HCT116 (cell line): ENCODE results near the gene TET2. TPM values are rescaled to one million over a fixed set of nuclear protein-coding genes. Genes with fewer than 3 reads are reported as not detected.
A peak's percentile ranks its signal among the peaks of the same experiment; 100 is the strongest.

Experiments
- ATAC-seq: fragments of 200-7000 bp; cut with Tn5 transposase; 2 replicates; pipeline ENCODE4 v1.9.1; 2020; ENCODE audit warnings: mild to moderate bottlenecking, moderate library complexity
- BruUV-seq: library from RNA; stranded (reverse); fragments of 400-500 nt; replicated peaks from 2 replicates; lab custom pipeline; 2021; lab: Mats Ljungman, UMichigan
- CTCF ChIA-PET: fragments of 300-600 bp; sonication (Branson Sonifier 250); formaldehyde crosslinking; loops from one replicate; lab custom pipeline; 2021; ENCODE audit warnings: antibody characterized with exemption; lab: Charles Lee
- POLR2A ChIA-PET: fragments of 300-600, 350-600 bp; sonication (Branson Sonifier 250); formaldehyde crosslinking; loops from one replicate; lab custom pipeline; 2021; ENCODE audit warnings: antibody characterized with exemption; lab: Charles Lee
- RAD21 ChIA-PET, 2 experiments: fragments of 300-600 bp; sonication (Branson Sonifier 250); formaldehyde crosslinking; loops; one replicate each; lab custom pipeline; 2023; ENCODE audit warnings: low total read pairs in 2 of 2; ENCODE audit not compliant: uncharacterized antibody in 2 of 2, unreplicated experiment in 2 of 2, low non-redundant PET in 1 of 2; lab: Charles Lee
- DNase-seq: peaks from one replicate; pipeline ENCODE4 v3.0.0-alpha.2; 2010; ENCODE audit warnings: low read depth, low spot score
- H2AFZ ChIP-seq: fragments of 200-600 bp; shearing (Covaris generic), sonication (generic); 2 replicates; pipeline ENCODE4 v1.6.1; 2017; ENCODE audit warnings: low read depth, mixed run types, mixed read lengths, antibody characterized with exemption, low read length; ENCODE audit not compliant: poor library complexity, severe bottlenecking
- H3K27ac ChIP-seq: 2 replicates; pipeline ENCODE4 v1.5.1; 2012; ENCODE audit warnings: low read depth, low read length
- H3K27me3 ChIP-seq: fragments of 200-600 bp; sonication (generic); 2 replicates; pipeline ENCODE4 v1.6.1; 2016; ENCODE audit warnings: mixed run types, low read length, mixed read lengths; ENCODE audit not compliant: insufficient read depth
- H3K36me3 ChIP-seq, 2 experiments: fragments of 200-500 bp in 1 of 2; fragments of 200-600 bp in 1 of 2; sonication (Bioruptor generic) in 1 of 2; sonication (generic) in 1 of 2; 2 replicates each; pipeline versions ENCODE4 v1.5.1 to v1.6.1; 2014 to 2016; ENCODE audit warnings: low read length in 2 of 2, inconsistent platforms in 1 of 2, mixed read lengths in 1 of 2, mixed run types in 1 of 2; ENCODE audit not compliant: insufficient read depth in 2 of 2, control insufficient read depth in 1 of 2
- H3K4me1 ChIP-seq, 2 experiments: fragments of 200-600 bp in 1 of 2; sonication (generic) in 1 of 2; 2 replicates each; pipeline versions ENCODE4 v1.5.1 to v1.6.1; 2012 to 2017; ENCODE audit warnings: low read length in 2 of 2, inconsistent platforms in 1 of 2, mild to moderate bottlenecking in 1 of 2, mixed read lengths in 1 of 2, mixed run types in 1 of 2, moderate library complexity in 1 of 2; ENCODE audit not compliant: insufficient read depth in 2 of 2, control insufficient read depth in 1 of 2
- H3K4me2 ChIP-seq: fragments of 200-600 bp; sonication (generic); 2 replicates; pipeline ENCODE4 v1.6.1; 2017; ENCODE audit warnings: mixed run types, low read length, mixed read lengths
- H3K4me3 ChIP-seq, 2 experiments: fragments of 200-600 bp in 1 of 2; sonication (generic) in 1 of 2; replicated peaks in 1 of 2; 2 replicates each; pipeline ENCODE4 v1.5.1; 2011 to 2016; ENCODE audit warnings: low read length in 2 of 2, control low read depth in 1 of 2, low read depth in 1 of 2, mild to moderate bottlenecking in 1 of 2, mixed read lengths in 1 of 2, mixed run types in 1 of 2
- H3K79me2 ChIP-seq: fragments of 200-600 bp; sonication (generic); 2 replicates; pipeline ENCODE4 v1.6.1; 2017; ENCODE audit warnings: mild to moderate bottlenecking, mixed run types, low read length, moderate library complexity, mixed read lengths; ENCODE audit not compliant: insufficient read depth
- H3K9ac ChIP-seq: fragments of 200-600 bp; sonication (generic); 2 replicates; pipeline ENCODE4 v1.6.1; 2016; ENCODE audit warnings: low read length, mixed read lengths
- H3K9me2 ChIP-seq: fragments of 200-600 bp; sonication (generic), shearing (Covaris generic); 2 replicates; pipeline ENCODE4 v1.6.1; 2017; ENCODE audit warnings: mixed run types, mild to moderate bottlenecking, moderate library complexity; ENCODE audit not compliant: insufficient read depth
- H3K9me3 ChIP-seq, 2 experiments: fragments of 200-500 bp in 1 of 2; fragments of 200-600 bp in 1 of 2; sonication (Bioruptor generic) in 1 of 2; sonication (generic) in 1 of 2; 2 replicates each; pipeline ENCODE4 v1.6.1; 2014 to 2017; ENCODE audit warnings: low read length in 2 of 2, mixed read lengths in 2 of 2, inconsistent platforms in 1 of 2, low read depth in 1 of 2, mild to moderate bottlenecking in 1 of 2, mixed run types in 1 of 2, moderate library complexity in 1 of 2; ENCODE audit not compliant: control insufficient read depth in 1 of 2, insufficient read depth in 1 of 2
- H4K20me1 ChIP-seq: fragments of 200-600 bp; sonication (generic), shearing (Covaris generic); 2 replicates; pipeline ENCODE4 v1.6.1; 2017; ENCODE audit warnings: mixed run types, mild to moderate bottlenecking, moderate library complexity; ENCODE audit not compliant: insufficient read depth
- EZH2 ChIP-seq: fragments of 200-600 bp; sonication (generic); IDR thresholded peaks from 2 replicates; pipeline ENCODE4 v1.6.1; 2017; ENCODE audit warnings: antibody characterized with exemption, mixed run types
- RAD21 ChIP-seq: IDR thresholded peaks from 2 replicates; pipeline ENCODE4 v1.6.1; 2012; ENCODE audit warnings: low read depth, mild to moderate bottlenecking
- TCF7L2 ChIP-seq: IDR thresholded peaks from 2 replicates; pipeline ENCODE4 v1.7.0; 2011; ENCODE audit warnings: borderline replicate concordance, inconsistent platforms; ENCODE audit not compliant: insufficient read depth, insufficient read length; ENCODE audit errors: extremely low read depth
- intact Hi-C: fragments of 100-400 bp; cut with micrococcal nuclease; formaldehyde crosslinking; loops from 2 replicates; pipeline ENCODE4 v1.10.0; 2022
- total RNA-seq: library from RNA; stranded (reverse); gene quantifications from one replicate; pipeline ENCODE4 v1.2.1, GENCODE V29; 2021; ENCODE audit not compliant: unreplicated experiment
- TF ChIP-seq, protein P1 (sequence below), 3 experiments: fragments of 200-600 bp in 1 of 3; sonication (generic) in 1 of 3; IDR thresholded peaks in 2 of 3; conservative IDR thresholded peaks in 1 of 3; 2 replicates each; pipeline ENCODE4 v1.5.1; 2012 to 2017; ENCODE audit warnings: low read depth in 2 of 3, low read length in 2 of 3, antibody characterized with exemption in 1 of 3, borderline replicate concordance in 1 of 3, control low read depth in 1 of 3, mild to moderate bottlenecking in 1 of 3, mixed read lengths in 1 of 3, mixed run types in 1 of 3, moderate library complexity in 1 of 3; ENCODE audit not compliant: insufficient read depth in 1 of 3

Gene TET2
- total RNA-seq, 1 experiment from 2014 or later = 9.7 TPM

DNA sequence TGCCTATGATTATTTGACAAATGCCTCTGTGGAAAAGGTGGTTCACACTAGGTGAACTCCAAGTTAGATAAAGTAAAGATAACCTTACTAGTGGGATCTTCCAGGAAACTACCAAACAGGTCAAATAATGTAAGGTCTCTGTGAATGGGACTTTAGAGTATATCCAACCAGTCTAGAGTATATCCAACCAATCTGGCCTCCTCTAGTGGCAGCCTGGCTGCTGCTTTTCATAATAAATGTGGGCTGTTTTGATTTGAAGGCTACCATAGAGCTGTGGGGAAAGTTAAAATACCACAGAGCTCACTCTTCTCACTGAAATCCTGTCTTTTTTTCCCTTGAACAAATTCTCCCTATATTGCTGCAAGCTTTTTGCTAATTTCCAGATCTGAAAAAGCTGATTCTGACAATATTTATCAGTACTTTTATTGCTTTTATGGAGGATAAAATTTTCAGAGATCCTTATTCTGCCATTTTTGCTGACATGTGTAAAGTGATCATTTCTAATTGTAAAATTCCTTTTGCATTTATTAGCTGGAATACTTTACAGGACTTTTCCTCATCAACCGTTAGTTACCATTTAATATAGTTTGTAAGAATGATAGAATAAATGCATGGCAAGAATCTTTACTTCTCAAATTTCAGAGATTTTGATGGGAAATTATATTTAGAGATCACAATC lies 111.3 kb downstream of the TET2 start:
- no peaks in the 10 kb centered on the region for H3K4me1 ChIP-seq
- H3K79me2 ChIP-seq = no peaks in the 10 kb centered on the region
- POLR2A ChIA-PET = no interaction called here
- no peak for DNase-seq
- no peak overlapping the region for H3K4me2 ChIP-seq
- no peak overlapping the region for H3K27ac ChIP-seq
- no TSS peak for BruUV-seq
- no peaks in the 10 kb centered on the region for H3K27me3 ChIP-seq
- H3K9me2 ChIP-seq = no peaks in the 10 kb centered on the region
- H3K9ac ChIP-seq = no peak overlapping the region
- RAD21 ChIA-PET = no interaction called here
- intact Hi-C loops = no loop called here
- CTCF ChIA-PET = no interaction called here
- H2AFZ ChIP-seq = no peak overlapping the region
- no peak overlapping the region for H3K4me3 ChIP-seq
- H3K36me3 ChIP-seq = no peaks in the 10 kb centered on the region
- no peaks in the 10 kb centered on the region for H3K9me3 ChIP-seq
- TF ChIP-seq, protein P1, sequence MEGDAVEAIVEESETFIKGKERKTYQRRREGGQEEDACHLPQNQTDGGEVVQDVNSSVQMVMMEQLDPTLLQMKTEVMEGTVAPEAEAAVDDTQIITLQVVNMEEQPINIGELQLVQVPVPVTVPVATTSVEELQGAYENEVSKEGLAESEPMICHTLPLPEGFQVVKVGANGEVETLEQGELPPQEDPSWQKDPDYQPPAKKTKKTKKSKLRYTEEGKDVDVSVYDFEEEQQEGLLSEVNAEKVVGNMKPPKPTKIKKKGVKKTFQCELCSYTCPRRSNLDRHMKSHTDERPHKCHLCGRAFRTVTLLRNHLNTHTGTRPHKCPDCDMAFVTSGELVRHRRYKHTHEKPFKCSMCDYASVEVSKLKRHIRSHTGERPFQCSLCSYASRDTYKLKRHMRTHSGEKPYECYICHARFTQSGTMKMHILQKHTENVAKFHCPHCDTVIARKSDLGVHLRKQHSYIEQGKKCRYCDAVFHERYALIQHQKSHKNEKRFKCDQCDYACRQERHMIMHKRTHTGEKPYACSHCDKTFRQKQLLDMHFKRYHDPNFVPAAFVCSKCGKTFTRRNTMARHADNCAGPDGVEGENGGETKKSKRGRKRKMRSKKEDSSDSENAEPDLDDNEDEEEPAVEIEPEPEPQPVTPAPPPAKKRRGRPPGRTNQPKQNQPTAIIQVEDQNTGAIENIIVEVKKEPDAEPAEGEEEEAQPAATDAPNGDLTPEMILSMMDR (IDR thresholded peaks at IDR 0.05 in 2 of 3, conservative IDR thresholded peaks at IDR 0.05 in 1 of 3; ENCODE audit: borderline replicate concordance in 1 of 3, insufficient read depth in 1 of 3, low read depth in 2 of 3, low read length in 2 of 3) = 0 out of 6 replicates have a peak, but pooled peaks of 1 of the 3 experiments have one; percentile 18
- no peak for TF ChIP-seq EZH2
- 0 out of 2 replicates have a peak, but pooled peaks have one; percentile 9 for TF ChIP-seq RAD21
- TF ChIP-seq, all 23 proteins: peak for 2
- no peaks in the 10 kb centered on the region for H4K20me1 ChIP-seq
- ATAC-seq = no peak

DNA sequence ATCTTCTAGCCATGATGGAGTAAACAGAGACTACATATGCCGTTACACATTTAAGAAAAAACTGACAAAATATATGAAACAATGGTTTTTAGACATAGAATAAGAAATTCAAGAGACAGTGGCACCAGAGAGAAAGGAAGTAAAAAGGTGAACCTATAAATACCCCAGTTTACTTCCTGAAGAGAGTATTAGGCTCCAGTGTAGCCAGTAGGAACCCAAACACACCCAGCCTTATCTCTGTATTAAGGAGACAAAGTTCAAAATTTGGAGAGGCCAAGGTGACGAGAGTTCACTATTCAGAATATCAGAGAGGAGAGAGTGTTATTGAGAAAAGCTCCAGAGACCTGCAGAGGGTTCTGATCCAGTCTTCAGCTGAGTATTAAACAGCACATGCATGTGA lies 119.0 kb downstream of the TET2 start:
- ChIA-PET RAD21 (no interaction called here), CTCF (no interaction called here), POLR2A (no interaction called here)
- H4K20me1 ChIP-seq = no peaks in the 10 kb centered on the region
- no peaks in the 10 kb centered on the region for H3K27me3 ChIP-seq
- no peak for TF ChIP-seq TCF7L2
- H3K4me1 ChIP-seq = no peaks in the 10 kb centered on the region
- no peak overlapping the region for H2AFZ ChIP-seq
- ATAC-seq (no peak), DNase-seq (no peak)
- no TSS peak for BruUV-seq
- H3K9me3 ChIP-seq = no peaks in the 10 kb centered on the region
- no peaks in the 10 kb centered on the region for H3K79me2 ChIP-seq
- H3K27ac ChIP-seq = no peak overlapping the region
- no peak overlapping the region for H3K9ac ChIP-seq
- no peaks in the 10 kb centered on the region; a peak in 1 of 4 replicates for H3K36me3 ChIP-seq
- H3K4me3 ChIP-seq = no peak overlapping the region
- H3K4me2 ChIP-seq = no peak overlapping the region
- no peaks in the 10 kb centered on the region for H3K9me2 ChIP-seq
- intact Hi-C loops = no loop called here
